EL (cell line): ENCODE data around the gene PCDH17.

Experiments
- DNase-seq: peaks from one replicate; pipeline ENCODE4 v3.0.0-alpha.2; 2016

PCDH17 gene

GRCh38 chr13:57635541-57636085, 4.1 kb downstream of the PCDH17 start:
- no peak for DNase-seq

- no peak for DNase-seq
Measured at GRCh38 chr13:57636816-57637215, 5.3 kb downstream of the PCDH17 start.

- no peak for DNase-seq
Measured at GRCh38 chr13:57637515-57637914, 6.0 kb downstream of the PCDH17 start.

GRCh38 chr13:57638186-57638890, 6.8 kb downstream of the PCDH17 start:
- no peak for DNase-seq

GRCh38 chr13:57640607-57641006, 9.1 kb downstream of the PCDH17 start:
- no peak for DNase-seq

- no peak for DNase-seq
Measured at GRCh38 chr13:57641051-57641450, 9.5 kb downstream of the PCDH17 start.

- DNase-seq, result no peak
Measured at GRCh38 chr13:57644106-57644505, 12.6 kb downstream of the PCDH17 start.

- DNase-seq, result no peak
Measured at GRCh38 chr13:57653229-57653989, 21.9 kb downstream of the PCDH17 start.

GRCh38 chr13:57665481-57665880, 33.9 kb downstream of the PCDH17 start:
- no peak for DNase-seq

GRCh38 chr13:57666131-57666953, 34.8 kb downstream of the PCDH17 start:
- no peak for DNase-seq

GRCh38 chr13:57672168-57672567, 40.6 kb downstream of the PCDH17 start:
- no peak for DNase-seq

- DNase-seq, result no peak
Measured at GRCh38 chr13:57673197-57673596, 41.7 kb downstream of the PCDH17 start.

- no peak for DNase-seq
Measured at GRCh38 chr13:57675526-57675925, 44.0 kb downstream of the PCDH17 start.

- no peak for DNase-seq
Measured at GRCh38 chr13:57680609-57681008, 49.1 kb downstream of the PCDH17 start.

- DNase-seq, result no peak
Measured at GRCh38 chr13:57682128-57682716, 50.7 kb downstream of the PCDH17 start.

- no peak for DNase-seq
Measured at GRCh38 chr13:57698851-57699250, 67.3 kb downstream of the PCDH17 start.

GRCh38 chr13:57704031-57704430, 72.5 kb downstream of the PCDH17 start:
- no peak for DNase-seq

GRCh38 chr13:57716295-57716694, 84.8 kb downstream of the PCDH17 start:
- no peak for DNase-seq

- DNase-seq, result no peak
Measured at GRCh38 chr13:57724486-57725272, 93.1 kb downstream of the PCDH17 start.

GRCh38 chr13:57725480-57725879, 93.9 kb downstream of the PCDH17 start:
- no peak for DNase-seq

- DNase-seq, result no peak
Measured at GRCh38 chr13:57726981-57727380, 95.4 kb downstream of the PCDH17 start.

- no peak for DNase-seq
Measured at GRCh38 chr13:57734306-57734705, 102.8 kb downstream of the PCDH17 start.
